Thoracic aorta (tissue), 2 donors: Measurements from ENCODE around the gene DNAJC16. TPM values are rescaled to one million over a fixed set of nuclear protein-coding genes. Genes with fewer than 3 reads are reported as not detected.

Experiments used
- ATAC-seq: fragments of 150-250 bp; one replicate; pipeline ENCODE4 v1.8.0; 2017; ENCODE audit warnings: low read depth; ENCODE audit not compliant: insufficient number of reproducible peaks, low FRiP score
- DNase-seq: peaks from one replicate; pipeline ENCODE4 v3.0.0-alpha.2; 2020; ENCODE audit warnings: low spot score
- H3K27ac ChIP-seq, 2 donors: fragments of 200-600 bp; sonication (generic); 1 replicate in 1 of 2; 2 replicates in 1 of 2; pipeline ENCODE4 v1.5.1; 2016; ENCODE audit warnings: mild to moderate bottlenecking in 2 of 2, moderate library complexity in 2 of 2
- H3K27me3 ChIP-seq: fragments of 200-600 bp; sonication (generic); replicated peaks from 2 replicates; pipeline ENCODE4 v1.6.0; 2016; ENCODE audit warnings: mild to moderate bottlenecking; ENCODE audit not compliant: insufficient read depth
- H3K36me3 ChIP-seq: fragments of 200-600 bp; sonication (generic); one replicate; pipeline ENCODE4 v1.5.1; 2016
- H3K4me1 ChIP-seq, 2 donors: fragments of 200-600 bp; sonication (generic); 1 replicate in 1 of 2; 2 replicates in 1 of 2; pipeline versions ENCODE4 v1.5.1 to v1.6.0; 2016; ENCODE audit warnings: low read depth in 2 of 2, mild to moderate bottlenecking in 1 of 2; ENCODE audit not compliant: control insufficient read depth in 1 of 2
- H3K4me3 ChIP-seq: fragments of 200-600 bp; sonication (generic); 2 replicates; pipeline ENCODE4 v1.5.1; 2016; ENCODE audit warnings: mild to moderate bottlenecking
- H3K9me3 ChIP-seq: fragments of 200-600 bp; sonication (generic); 2 replicates; pipeline ENCODE4 v1.5.1; 2016
- CTCF ChIP-seq: fragments of 200-600 bp; sonication (generic); IDR thresholded peaks from one replicate; pipeline ENCODE4 v1.5.1; 2019; ENCODE audit warnings: antibody characterized with exemption
- total RNA-seq, 2 donors: library from RNA; depleted of rRNA; stranded (reverse); fragments of >200 nt; gene quantifications; one replicate each; pipeline versions ENCODE4 v1.1.0 to v1.2.3, GENCODE V29; 2016

Gene DNAJC16
- total RNA-seq, 2 donors from 2014 or later = 14.1 to 28.6 TPM

GRCh38 chr1:15618655-15619525, 92.2 kb downstream of the DNAJC16 start:
- TF ChIP-seq CTCF = no peak
- H3K9me3 ChIP-seq = no peaks in the 10 kb centered on the region
- no peaks in the 10 kb centered on the region for H3K27me3 ChIP-seq
- ATAC-seq (no peak), DNase-seq (no peak)
- peaks cover 20 to 40% of the 10 kb centered on the region in 2 donors for H3K4me1 ChIP-seq
- H3K27ac ChIP-seq = peak overlapping the region; percentile 91 to 93
- peak overlapping the region; percentile 87 for H3K4me3 ChIP-seq
- H3K36me3 ChIP-seq = no peaks in the 10 kb centered on the region

GRCh38 chr1:15620155-15620545, 93.5 kb downstream of the DNAJC16 start:
- no peaks in the 10 kb centered on the region for H3K9me3 ChIP-seq
- no peak for DNase-seq
- H3K27me3 ChIP-seq = no peaks in the 10 kb centered on the region
- no peaks in the 10 kb centered on the region for H3K36me3 ChIP-seq
- H3K4me1 ChIP-seq = peaks cover 20 to 53% of the 10 kb centered on the region in 2 donors
- no peak overlapping the region for H3K4me3 ChIP-seq
- ATAC-seq = no peak
- no peak for TF ChIP-seq CTCF
- H3K27ac ChIP-seq = no peak overlapping the region

GRCh38 chr1:15620902-15621682, 94.4 kb downstream of the DNAJC16 start:
- no peak for TF ChIP-seq CTCF
- DNase-seq = no peak
- ATAC-seq = no peak

GRCh38 chr1:15621975-15622374, 95.3 kb downstream of the DNAJC16 start:
- Histone ChIP-seq H3K9me3 (no peaks in the 10 kb centered on the region), H3K27ac (no peak overlapping the region), H3K4me1 (peaks cover 15 to 45% of the 10 kb centered on the region in 2 donors), H3K27me3 (no peaks in the 10 kb centered on the region), H3K36me3 (peaks cover 5% of the 10 kb centered on the region), H3K4me3 (no peak overlapping the region)
- no peak for ATAC-seq
- no peak for DNase-seq
- no peak for TF ChIP-seq CTCF

More at GRCh38 chr1:15620902-15621682, 94.4 kb downstream of the DNAJC16 start:
- Histone ChIP-seq H3K27ac (no peak overlapping the region), H3K27me3 (no peaks in the 10 kb centered on the region), H3K4me3 (no peak overlapping the region), H3K36me3 (no peaks in the 10 kb centered on the region), H3K4me1 (peaks cover 20 to 53% of the 10 kb centered on the region in 2 donors), H3K9me3 (no peaks in the 10 kb centered on the region)

- TF ChIP-seq CTCF = no peak
- H3K4me1 ChIP-seq = peaks cover 15 to 51% of the 10 kb centered on the region in 2 donors
- H3K27me3 ChIP-seq = no peaks in the 10 kb centered on the region
- DNase-seq (no peak), ATAC-seq (no peak)
- no peak overlapping the region for H3K4me3 ChIP-seq
- peaks cover 10% of the 10 kb centered on the region for H3K36me3 ChIP-seq
- no peaks in the 10 kb centered on the region for H3K9me3 ChIP-seq
- H3K27ac ChIP-seq = no peak overlapping the region
These were observed 96.2 kb downstream of the DNAJC16 start for GRCh38 chr1:15622712-15623373.
